WI38 (cell line): ENCODE measurements around the gene PTTG1IP2.

Source experiments
- H3K4me3 ChIP-seq: 2 replicates; pipeline ENCODE4 v1.5.1; 2011; ENCODE audit warnings: low read depth, mild to moderate bottlenecking, control low read depth, low read length
- CTCF ChIP-seq: IDR thresholded peaks from 2 replicates; pipeline ENCODE4 v1.5.1; 2012; ENCODE audit warnings: low read depth, mild to moderate bottlenecking, control low read depth, low read length

The PTTG1IP2 gene

DNA sequence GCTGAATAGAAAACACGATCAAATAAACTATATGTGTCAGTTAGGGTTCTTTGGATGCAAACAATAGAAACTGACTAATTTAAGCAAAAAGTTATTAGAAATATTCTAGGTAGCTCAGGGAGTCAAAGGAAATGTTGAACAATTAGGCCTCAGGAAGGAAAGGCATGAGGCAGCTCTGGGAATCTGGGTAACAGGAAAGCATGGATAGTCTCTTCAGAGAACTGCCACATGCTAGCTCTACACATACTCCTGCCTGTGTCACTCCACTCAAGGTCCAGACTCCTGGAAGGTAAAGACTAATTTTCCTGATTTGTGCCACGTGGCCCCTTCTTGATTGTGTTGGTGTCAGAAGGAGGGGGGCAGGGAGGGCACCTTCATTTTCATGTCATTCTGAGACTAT is 23.8 kb upstream of the PTTG1IP2 start:
- no peak overlapping the region for H3K4me3 ChIP-seq
- no peak for TF ChIP-seq CTCF

DNA sequence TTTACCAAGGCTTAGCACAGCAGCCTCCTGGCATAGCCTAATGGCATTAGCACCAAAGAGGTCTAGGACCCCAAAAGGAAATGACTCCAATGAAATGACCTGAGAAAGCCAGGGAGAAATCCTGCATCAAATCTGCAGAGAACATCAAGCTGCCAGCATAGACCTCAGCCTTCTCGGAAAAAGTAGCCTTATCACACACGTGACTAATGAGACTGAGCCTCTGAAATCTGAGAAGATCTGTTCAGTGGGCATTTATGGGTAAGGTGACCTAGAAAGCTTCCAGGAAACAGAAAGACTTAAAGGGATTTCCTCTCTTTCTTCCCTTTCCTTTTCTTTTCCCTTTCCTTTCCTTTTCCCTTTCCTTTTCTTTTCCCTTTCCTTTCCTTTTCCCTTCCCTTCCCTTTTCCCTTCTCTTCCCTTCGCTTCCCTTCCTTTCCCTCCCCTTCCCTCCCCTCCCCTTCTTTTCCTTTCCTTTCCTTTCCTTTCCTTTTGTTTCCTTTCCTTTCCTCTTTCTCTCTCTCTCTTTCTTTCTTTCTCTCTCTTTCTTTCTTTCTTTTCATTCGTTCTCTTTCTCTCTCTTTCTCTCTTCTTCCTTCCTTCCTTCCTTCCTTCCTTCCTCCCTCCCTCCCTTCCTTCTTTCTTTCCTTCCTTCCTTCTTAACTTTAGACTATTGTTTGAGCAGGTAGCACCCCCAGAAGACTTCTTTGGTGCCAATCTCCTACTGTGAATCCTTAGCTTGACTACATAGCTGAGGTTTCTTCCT is 23.1 kb upstream of the PTTG1IP2 start:
- no peak for TF ChIP-seq CTCF
- H3K4me3 ChIP-seq: no peak overlapping the region

DNA sequence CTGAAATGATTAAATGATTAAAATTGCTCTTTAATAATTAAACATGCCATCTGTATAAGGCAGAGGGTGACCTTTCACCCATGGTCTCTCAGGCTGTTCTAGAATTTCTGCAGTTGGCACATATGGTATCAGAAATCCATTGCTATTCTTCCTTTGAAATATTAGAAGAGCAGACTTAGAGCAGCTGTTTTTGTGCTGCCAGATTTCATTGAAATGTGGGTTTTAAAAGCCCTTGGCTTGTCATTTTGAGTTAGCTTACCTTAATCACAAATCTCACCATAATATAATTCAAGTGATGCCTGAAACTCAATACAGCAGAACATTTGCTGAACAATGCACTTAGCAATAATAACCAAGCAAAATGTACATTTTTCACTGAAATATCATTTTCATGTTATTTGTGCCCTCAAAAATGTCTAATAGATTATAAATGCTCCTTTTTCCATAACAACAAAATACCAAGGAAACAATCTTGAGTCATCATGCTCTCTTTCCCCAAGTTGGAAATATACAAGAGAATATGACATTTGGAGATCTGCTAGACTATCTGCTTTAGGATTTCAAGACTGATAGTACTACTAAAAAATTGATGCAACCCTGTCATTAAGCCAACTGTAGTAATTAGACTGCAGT is 16.1 kb upstream of the PTTG1IP2 start:
- TF ChIP-seq CTCF: no peak
- no peak overlapping the region for H3K4me3 ChIP-seq

GRCh38 chr7:90453931-90454330 is 15.5 kb upstream of the PTTG1IP2 start:
- no peak for TF ChIP-seq CTCF
- no peak overlapping the region for H3K4me3 ChIP-seq

- H3K4me3 ChIP-seq: no peak overlapping the region
- TF ChIP-seq CTCF: peak; percentile 41; the same call in 1 of the 2 replicates
These were observed 14.0 kb upstream of the PTTG1IP2 start for GRCh38 chr7:90455163-90456030.

- TF ChIP-seq CTCF: no peak
- H3K4me3 ChIP-seq: no peak overlapping the region
These were observed 11.3 kb upstream of the PTTG1IP2 start for GRCh38 chr7:90458104-90458503.
